ENCODE measurements around the gene GRIN1. TPM values are rescaled to one million over a fixed set of nuclear protein-coding genes. Genes with fewer than 3 reads are reported as not detected.

The GRIN1 gene
- total and polyA plus RNA-seq, 2 donors (not counting 1 experiment from before 2014, with no cell fraction given): 0.04 TPM; not detected in 1

DNA sequence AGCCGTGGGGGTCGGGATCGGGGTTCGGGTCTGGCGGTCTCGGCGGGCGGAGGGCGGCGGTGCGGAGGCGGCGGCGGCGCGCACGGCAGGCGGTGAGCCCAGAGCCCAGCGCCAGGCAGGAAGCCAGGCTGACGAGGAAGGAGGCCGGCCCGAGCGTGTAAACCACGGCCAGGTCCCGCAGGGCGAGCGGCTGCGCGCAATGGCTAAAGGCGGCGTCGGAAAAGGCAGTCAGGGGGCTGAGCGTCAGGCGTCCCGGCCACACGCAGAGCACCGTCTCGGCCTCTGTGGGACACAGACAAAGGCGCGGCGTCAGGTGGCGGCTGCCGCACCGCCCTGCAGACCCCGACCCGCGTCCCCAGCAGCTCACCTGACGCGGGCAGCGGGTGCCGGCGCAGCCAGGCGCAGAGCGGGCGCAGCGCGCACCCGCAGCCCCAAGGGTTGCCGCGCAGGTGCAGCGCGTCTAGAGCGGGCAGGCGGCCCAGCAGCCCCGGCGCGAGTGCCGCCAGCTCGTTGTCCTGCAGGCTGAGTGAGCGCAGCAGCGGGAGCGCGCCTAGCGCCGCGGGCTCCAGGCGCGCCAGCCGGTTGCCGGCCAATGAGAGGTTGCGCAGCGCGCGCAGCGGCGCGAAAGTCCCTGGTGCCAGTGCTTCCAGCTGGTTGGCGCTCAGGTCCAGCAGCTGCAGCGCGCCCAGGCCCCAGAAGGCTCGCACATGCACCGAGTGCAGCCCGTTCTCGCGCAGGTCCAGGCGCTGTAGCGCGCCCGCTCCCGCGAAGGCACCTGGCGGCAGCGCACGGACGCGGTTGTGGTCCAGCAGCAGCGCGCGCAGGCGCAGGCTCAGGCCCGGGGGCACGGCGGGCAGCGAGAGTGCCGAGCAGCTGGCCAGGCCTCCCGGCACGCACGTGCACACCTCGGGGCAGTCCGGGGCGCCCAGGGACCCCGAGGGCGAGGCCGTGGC, 30.2 kb downstream of the GRIN1 start:
- H3K27me3 ChIP-seq (replicated peaks in 1 of 4; ENCODE audit: control extremely low read depth in 1 of 4, control insufficient read depth in 3 of 4, insufficient read depth in 4 of 4, low read length in 3 of 4): peaks cover 0 to 77% (median 36%) of the 10 kb centered on the region in 4 experiments
- POLR2A ChIA-PET: interaction anchor here (0.6 kb wide), 1 partner anchor 18 kb away, joined by 3 read pairs; no protein-coding TSS in a partner anchor

More for the DNA sequence above, 30.2 kb downstream of the GRIN1 start:
- CTCF ChIA-PET: interaction anchor here (0.8 to 1.0 kb wide), 2 partner anchors 51 to 58 kb away, joined by 3 read pairs; partner anchors contain the start of gene RNF224
- Mint-ChIP-seq H3K4me3 (peak overlapping the region; percentile 69), H3K27me3 (peaks cover 22% of the 10 kb centered on the region), H3K27ac (no peak overlapping the region), H3K9me3 (ENCODE audit: insufficient read depth) (no peaks in the 10 kb centered on the region), H3K4me1 (peaks cover 13% of the 10 kb centered on the region)
- H3K4me2 ChIP-seq (replicated peaks; ENCODE audit: low read depth, low read length, poor library complexity, severe bottlenecking): peak overlapping the region; percentile 74
- peak overlapping the region in 3 of 5 experiments; percentile 18 to 29 (median 21) for H3K4me3 ChIP-seq (ENCODE audit: control extremely low read depth in 1 of 5, extremely low read depth in 1 of 5, insufficient read depth in 1 of 5, low read depth in 2 of 5, low read length in 4 of 5)
- no peaks in the 10 kb centered on the region for H3K79me2 ChIP-seq (ENCODE audit: control insufficient read depth, insufficient read depth, low read length)
- H2AFZ ChIP-seq (ENCODE audit: insufficient read depth, low read depth, low read length, poor library complexity, severe bottlenecking): peak overlapping the region; percentile 16
- peaks cover 8 to 36% of the 10 kb centered on the region in 2 donors for H3K4me1 ChIP-seq (ENCODE audit: control insufficient read depth in 2 of 2, insufficient read depth in 2 of 2, low read length in 2 of 2)
- peak; percentile 64 for DNase-seq
- peaks cover 0 to 22% (median 0%) of the 10 kb centered on the region in 3 donors for H3K9me3 ChIP-seq (ENCODE audit: control extremely low read depth in 1 of 3, control insufficient read depth in 2 of 3, insufficient read depth in 1 of 3, low read length in 2 of 3)
- intact Hi-C loops (cut with micrococcal nuclease): no loop called here
- TF ChIP-seq, protein P1, sequence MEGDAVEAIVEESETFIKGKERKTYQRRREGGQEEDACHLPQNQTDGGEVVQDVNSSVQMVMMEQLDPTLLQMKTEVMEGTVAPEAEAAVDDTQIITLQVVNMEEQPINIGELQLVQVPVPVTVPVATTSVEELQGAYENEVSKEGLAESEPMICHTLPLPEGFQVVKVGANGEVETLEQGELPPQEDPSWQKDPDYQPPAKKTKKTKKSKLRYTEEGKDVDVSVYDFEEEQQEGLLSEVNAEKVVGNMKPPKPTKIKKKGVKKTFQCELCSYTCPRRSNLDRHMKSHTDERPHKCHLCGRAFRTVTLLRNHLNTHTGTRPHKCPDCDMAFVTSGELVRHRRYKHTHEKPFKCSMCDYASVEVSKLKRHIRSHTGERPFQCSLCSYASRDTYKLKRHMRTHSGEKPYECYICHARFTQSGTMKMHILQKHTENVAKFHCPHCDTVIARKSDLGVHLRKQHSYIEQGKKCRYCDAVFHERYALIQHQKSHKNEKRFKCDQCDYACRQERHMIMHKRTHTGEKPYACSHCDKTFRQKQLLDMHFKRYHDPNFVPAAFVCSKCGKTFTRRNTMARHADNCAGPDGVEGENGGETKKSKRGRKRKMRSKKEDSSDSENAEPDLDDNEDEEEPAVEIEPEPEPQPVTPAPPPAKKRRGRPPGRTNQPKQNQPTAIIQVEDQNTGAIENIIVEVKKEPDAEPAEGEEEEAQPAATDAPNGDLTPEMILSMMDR (IDR thresholded peaks at IDR 0.05): no peak
- TF ChIP-seq EZH2 (IDR thresholded peaks at IDR 0.05; ENCODE audit: borderline replicate concordance, insufficient read depth, low read depth, low read length, poor library complexity, severe bottlenecking): no peak
- peak; percentile 40 for ATAC-seq (ENCODE audit: low read depth)
- H3K27ac ChIP-seq (ENCODE audit: low read length in 2 of 2): no peak overlapping the region
- under 1% methylated on average over 124 of the region's 124 CpGs for WGBS (ENCODE audit: insufficient coverage)
- peak overlapping the region; percentile 48 for H3K9ac ChIP-seq (ENCODE audit: low read length)
- H4K20me1 ChIP-seq (ENCODE audit: control insufficient read depth, insufficient read depth, low read length, poor library complexity, severe bottlenecking): no peaks in the 10 kb centered on the region
- no peaks in the 10 kb centered on the region for H3K36me3 ChIP-seq (replicated peaks in 1 of 2; ENCODE audit: control extremely low read depth in 1 of 2, control insufficient read depth in 1 of 2, extremely low read depth in 1 of 2, insufficient read depth in 2 of 2, low read length in 1 of 2)
